Breast epithelium (tissue), 4 donors: ENCODE data around the gene CTTN. TPM values are rescaled to one million over a fixed set of nuclear protein-coding genes. Genes with fewer than 3 reads are reported as not detected.

Source experiments
- DNase-seq, 2 donors: peaks; one replicate each; pipeline ENCODE4 v3.0.0-alpha.2; 2019; ENCODE audit warnings: low spot score in 2 of 2
- H3K27ac ChIP-seq, 2 donors: fragments of 200-600 bp; sonication (generic) in 1 of 2; one replicate each; pipeline ENCODE4 v1.5.1; 2016 to 2019; ENCODE audit warnings: mild to moderate bottlenecking in 1 of 2
- H3K27me3 ChIP-seq, 2 donors: fragments of 200-600 bp; sonication (generic) in 1 of 2; one replicate each; pipeline versions ENCODE4 v1.5.1 to v1.6.0; 2017 to 2019; ENCODE audit warnings: control low read depth in 1 of 2, mild to moderate bottlenecking in 1 of 2
- H3K36me3 ChIP-seq: fragments of 200-600 bp; one replicate; pipeline ENCODE4 v1.5.1; 2019
- H3K4me1 ChIP-seq, 2 donors: fragments of 200-600 bp; sonication (generic); one replicate each; pipeline ENCODE4 v1.5.1; 2016 to 2019; ENCODE audit warnings: control low read depth in 1 of 2
- H3K4me3 ChIP-seq, 3 donors: fragments of 200-600 bp; sonication (generic); 1 replicate in 2 of 3; 2 replicates in 1 of 3; pipeline ENCODE4 v1.5.1; 2016 to 2019; ENCODE audit warnings: mild to moderate bottlenecking in 3 of 3, moderate library complexity in 2 of 3
- H3K9me3 ChIP-seq, 2 donors: fragments of 200-600 bp; sonication (generic) in 1 of 2; one replicate each; pipeline ENCODE4 v1.5.1; 2016 to 2019; ENCODE audit warnings: control low read depth in 1 of 2
- CTCF ChIP-seq, 3 donors: fragments of 450-650 bp; IDR thresholded peaks; one replicate each; pipeline ENCODE4 v1.5.1; 2016 to 2017; ENCODE audit warnings: antibody characterized with exemption in 3 of 3, mild to moderate bottlenecking in 3 of 3, moderate library complexity in 3 of 3
- POLR2A ChIP-seq: fragments of 450-650 bp; IDR thresholded peaks from one replicate; pipeline ENCODE4 v1.6.1; 2016; ENCODE audit warnings: antibody characterized with exemption, mild to moderate bottlenecking, moderate library complexity
- POLR2AphosphoS5 ChIP-seq, 3 donors: sonication (generic); formaldehyde crosslinking; IDR thresholded peaks; one replicate each; pipeline ENCODE4 v1.6.1; 2017; ENCODE audit warnings: antibody characterized with exemption in 3 of 3
- intact Hi-C: fragments of 100-400 bp; cut with DNase I; formaldehyde crosslinking; loops from one replicate; pipeline ENCODE4 v1.15.1; 2023; ENCODE audit warnings: low total_unique reads
- total RNA-seq, 3 donors: library from RNA; depleted of rRNA; stranded (reverse); fragments of >200 nt; gene quantifications; one replicate each; pipeline ENCODE4 v1.1.0, GENCODE V29; 2016

Gene CTTN
- total RNA-seq, 3 donors from 2014 or later, result 283 to 306 (median 285) TPM

DNA sequence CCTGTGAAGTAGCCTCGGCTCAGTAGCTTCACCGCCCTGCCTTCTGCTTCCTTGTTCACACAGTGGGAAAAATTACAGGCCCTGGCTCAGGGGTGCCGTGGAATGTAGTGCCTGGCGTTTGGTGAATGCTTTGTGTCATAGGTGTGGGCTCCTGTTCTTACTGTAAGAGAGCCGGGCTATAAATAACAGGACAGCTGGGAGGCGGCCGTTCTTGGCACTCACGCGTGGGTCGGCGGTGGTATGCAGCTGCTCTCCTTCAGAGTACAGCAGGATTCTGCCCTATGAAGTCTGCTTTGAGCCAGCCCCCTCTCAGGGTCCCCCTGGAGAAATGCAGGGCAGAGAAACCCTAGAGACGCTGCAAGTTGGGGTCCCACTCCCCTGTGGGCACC is 84.2 kb downstream of the CTTN start:
- no peaks in the 10 kb centered on the region for H3K27me3 ChIP-seq
- peak in 1 of 2 donors; percentile 21 for DNase-seq
- no peak overlapping the region for H3K4me3 ChIP-seq
- intact Hi-C loops, result loop anchor here (10.0 kb wide), 1 partner anchor 252 kb away; no protein-coding TSS in a partner anchor
- H3K4me1 ChIP-seq, result no peaks in the 10 kb centered on the region
- H3K9me3 ChIP-seq, result peaks cover 0 to 4% of the 10 kb centered on the region in 2 donors
- TF ChIP-seq CTCF (IDR thresholded peaks at IDR 0.05) (no peak), POLR2AphosphoS5 (IDR thresholded peaks at IDR 0.05) (no peak), POLR2A (no peak)
- no peak overlapping the region for H3K27ac ChIP-seq
- no peaks in the 10 kb centered on the region for H3K36me3 ChIP-seq

DNA sequence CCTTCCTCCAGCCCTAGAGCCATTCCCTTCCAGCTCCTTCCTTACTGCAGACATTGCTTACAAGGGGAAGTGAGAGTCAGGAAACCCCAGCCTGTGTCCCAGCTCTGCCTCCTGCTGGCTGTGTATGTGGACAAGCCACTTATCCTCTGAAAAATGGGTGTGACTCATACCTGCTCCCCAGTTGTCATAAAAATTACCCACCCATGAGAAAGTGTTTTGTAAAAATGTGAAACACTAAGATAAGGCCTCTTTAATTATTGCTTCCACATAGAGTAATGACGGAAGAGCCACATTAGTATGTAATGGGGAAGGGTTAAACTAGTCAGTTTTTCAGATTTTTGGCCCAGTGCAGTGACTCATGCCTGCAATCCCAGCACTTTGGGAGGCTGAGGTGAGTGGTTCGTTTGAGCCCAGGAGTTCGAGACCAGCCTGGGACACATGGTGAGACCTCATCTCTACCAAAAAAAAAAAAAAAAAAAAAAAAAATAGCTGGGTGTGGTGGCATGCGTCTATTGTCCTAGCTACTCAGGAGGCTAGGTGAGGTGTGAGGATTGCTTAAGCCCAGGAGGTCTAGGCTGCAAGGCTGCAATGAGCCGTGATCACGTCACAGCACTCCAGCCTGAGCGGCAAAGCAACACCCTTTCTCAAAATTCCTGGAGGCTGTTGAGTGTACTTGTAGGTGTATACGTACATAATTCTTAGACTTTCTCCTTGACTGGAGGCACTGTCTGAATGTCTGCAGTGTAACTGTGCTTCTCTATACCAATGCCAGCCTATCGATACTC is 84.9 kb downstream of the CTTN start:
- H3K27me3 ChIP-seq, result no peaks in the 10 kb centered on the region
- H3K4me3 ChIP-seq, result no peak overlapping the region
- no peak for TF ChIP-seq CTCF (IDR thresholded peaks at IDR 0.05)
- TF ChIP-seq POLR2AphosphoS5 (IDR thresholded peaks at IDR 0.05), result no peak
- no peak for TF ChIP-seq POLR2A
- DNase-seq, result no peak
- intact Hi-C loops, result loop anchor here (10.0 kb wide), 1 partner anchor 252 kb away; no protein-coding TSS in a partner anchor
- H3K4me1 ChIP-seq, result no peaks in the 10 kb centered on the region
- H3K36me3 ChIP-seq, result no peaks in the 10 kb centered on the region
- peaks cover 0 to 4% of the 10 kb centered on the region in 2 donors for H3K9me3 ChIP-seq
- H3K27ac ChIP-seq, result no peak overlapping the region

- no peak for DNase-seq
- Histone ChIP-seq H3K4me3 (no peak overlapping the region), H3K27me3 (no peaks in the 10 kb centered on the region), H3K9me3 (peaks cover 0 to 4% of the 10 kb centered on the region in 2 donors), H3K4me1 (no peaks in the 10 kb centered on the region), H3K36me3 (no peaks in the 10 kb centered on the region), H3K27ac (no peak overlapping the region)
- intact Hi-C loops, result loop anchor here (10.0 kb wide), 1 partner anchor 251 kb away; no protein-coding TSS in a partner anchor
- TF ChIP-seq POLR2AphosphoS5 (IDR thresholded peaks at IDR 0.05), result no peak
- TF ChIP-seq POLR2A, result no peak
- TF ChIP-seq CTCF (IDR thresholded peaks at IDR 0.05), result no peak
Measured at GRCh38 chr11:70483917-70484316, 85.6 kb downstream of the CTTN start.

- Histone ChIP-seq H3K9me3 (peaks cover 0 to 13% of the 10 kb centered on the region in 2 donors), H3K4me3 (no peak overlapping the region), H3K27me3 (no peaks in the 10 kb centered on the region), H3K27ac (no peak overlapping the region), H3K4me1 (no peaks in the 10 kb centered on the region), H3K36me3 (no peaks in the 10 kb centered on the region)
- no peak for TF ChIP-seq CTCF (IDR thresholded peaks at IDR 0.05)
- TF ChIP-seq POLR2AphosphoS5 (IDR thresholded peaks at IDR 0.05), result no peak
- no peak for TF ChIP-seq POLR2A
- intact Hi-C loops, result loop anchor here (10.0 kb wide), 1 partner anchor 249 kb away; no protein-coding TSS in a partner anchor
- DNase-seq, result no peak
Measured at GRCh38 chr11:70485326-70486025, 87.1 kb downstream of the CTTN start.

- Histone ChIP-seq H3K9me3 (peaks cover 4 to 19% of the 10 kb centered on the region in 2 donors), H3K4me1 (no peaks in the 10 kb centered on the region), H3K27me3 (no peaks in the 10 kb centered on the region), H3K4me3 (no peak overlapping the region), H3K36me3 (no peaks in the 10 kb centered on the region), H3K27ac (no peak overlapping the region)
- DNase-seq, result no peak
- TF ChIP-seq POLR2AphosphoS5 (IDR thresholded peaks at IDR 0.05), result no peak
- TF ChIP-seq CTCF (IDR thresholded peaks at IDR 0.05), result no peak
- no peak for TF ChIP-seq POLR2A
- intact Hi-C loops, result loop anchor here (10.0 kb wide), 1 partner anchor 249 kb away; no protein-coding TSS in a partner anchor
Measured at GRCh38 chr11:70486026-70486415, 87.7 kb downstream of the CTTN start.
